K562 (cell line): Measurements from ENCODE around the gene BCL7C. TPM values are rescaled to one million over a fixed set of nuclear protein-coding genes. Genes with fewer than 3 reads are reported as not detected.
A peak's percentile ranks its signal among the peaks of the same experiment; 100 is the strongest.

ENCODE experiments used
- ADNP ChIP-seq: fragments of 200-800 bp; sonication (Bioruptor generic); IDR thresholded peaks from 2 replicates; pipeline ENCODE4 v1.6.1; 2016; ENCODE audit warnings: missing genetic modification characterization, missing compliant biosample characterization
- BCLAF1 ChIP-seq, 2 experiments: fragments of 450-650 bp in 1 of 2; IDR thresholded peaks; 2 replicates each; pipeline ENCODE4 v1.6.1; 2011 to 2017; ENCODE audit warnings: low read depth in 2 of 2, antibody characterized with exemption in 1 of 2, borderline replicate concordance in 1 of 2, low read length in 1 of 2, mild to moderate bottlenecking in 1 of 2, mixed read lengths in 1 of 2; ENCODE audit not compliant: control insufficient read depth in 1 of 2
- E2F4 ChIP-seq: sonication (generic); formaldehyde crosslinking; IDR thresholded peaks from 2 replicates; pipeline ENCODE4 v1.8.0; 2022; ENCODE audit warnings: mild to moderate bottlenecking, low read depth, missing genetic modification reagents
- ELK1 ChIP-seq: sonication (generic); formaldehyde crosslinking; IDR thresholded peaks from 2 replicates; pipeline ENCODE4 v1.8.1; 2022; ENCODE audit warnings: missing genetic modification reagents
- FOXK2 ChIP-seq, 2 experiments: fragments of 450-650 bp; IDR thresholded peaks in 1 of 2; conservative IDR thresholded peaks in 1 of 2; 2 replicates each; pipeline ENCODE4 v1.6.1; 2016; ENCODE audit warnings: low read depth in 2 of 2, mild to moderate bottlenecking in 1 of 2
- GTF2B ChIP-seq: IDR thresholded peaks from 2 replicates; pipeline ENCODE4 v1.6.1; 2011; ENCODE audit not compliant: insufficient read length; ENCODE audit errors: extremely low read depth
- KAT2B ChIP-seq: IDR thresholded peaks from one replicate; pipeline ENCODE4 v1.6.1; 2012; ENCODE audit warnings: low read depth, mild to moderate bottlenecking, control low read depth, inconsistent platforms, low read length, moderate library complexity
- MAZ ChIP-seq, 2 experiments: fragments of 450-650 bp in 1 of 2; sonication (generic) in 1 of 2; formaldehyde crosslinking; IDR thresholded peaks in 1 of 2; conservative IDR thresholded peaks in 1 of 2; 2 replicates each; pipeline versions ENCODE4 v1.4.0 to v1.5.0; 2020; ENCODE audit warnings: mild to moderate bottlenecking in 1 of 2, missing genetic modification reagents in 1 of 2
- NBN ChIP-seq: fragments of 450-650 bp; IDR thresholded peaks from 2 replicates; pipeline ENCODE4 v1.6.1; 2016; ENCODE audit warnings: low read depth, mild to moderate bottlenecking
- PCBP1 ChIP-seq: fragments of 200-400 bp; formaldehyde crosslinking; IDR thresholded peaks from 2 replicates; pipeline ENCODE4 v1.6.1; 2018; ENCODE audit warnings: mild to moderate bottlenecking, low read depth, low read length; ENCODE audit not compliant: poor library complexity, severe bottlenecking
- PTRF ChIP-seq: fragments of 450-650 bp; IDR thresholded peaks from 2 replicates; pipeline ENCODE4 v1.6.1; 2016; ENCODE audit warnings: mild to moderate bottlenecking, missing genetic modification characterization, missing compliant biosample characterization
- RAD51 ChIP-seq: fragments of 450-650 bp; IDR thresholded peaks from 2 replicates; pipeline ENCODE4 v1.7.1; 2016; ENCODE audit warnings: low read depth, mild to moderate bottlenecking, borderline replicate concordance
- SPI1 ChIP-seq: IDR thresholded peaks from 2 replicates; pipeline ENCODE4 v1.6.1; 2011; ENCODE audit warnings: low read depth, low read length, control low read depth, borderline replicate concordance
- STAG1 ChIP-seq: sonication (generic); formaldehyde crosslinking; IDR thresholded peaks from 2 replicates; pipeline ENCODE4 v1.5.0; 2020; ENCODE audit warnings: missing genetic modification reagents, borderline replicate concordance
- ZBED1 ChIP-seq: IDR thresholded peaks from 2 replicates; pipeline ENCODE4 v1.6.1; 2014
- polyA plus RNA-seq, 8 experiments: library from polyadenylated mRNA; depleted of rRNA in 4 of 8; stranded (reverse) in 5 of 8; unstranded in 3 of 8; fragments of >200 nt; fragmentation: Nextera tagmentation in 2 of 8; fragmentation: Illumina TruSeq in 1 of 8; extraction: Ambion mirVana in 2 of 8; extraction: Trizol in 1 of 8; gene quantifications; 2 replicates each; pipeline versions ENCODE4 v1.2.1 to v1.2.3, GENCODE V29; 2011 to 2014; ENCODE audit warnings: inconsistent platforms in 1 of 8, missing spikeins in 1 of 8
- total RNA-seq, 7 experiments: library from RNA; depleted of rRNA in 6 of 7; stranded (reverse); fragments of >200 nt in 6 of 7; fragmentation: Illumina TruSeq in 2 of 7; extraction: Trizol in 2 of 7; gene quantifications; 2 replicates each; pipeline versions ENCODE4 v1.2.1 to v1.2.3, GENCODE V29; 2011 to 2021; ENCODE audit warnings: low replicate concordance in 1 of 7
- TF ChIP-seq, protein P1 (sequence below): fragments of 250-450 bp; sonication (Bioruptor Pico); IDR thresholded peaks from 2 replicates; pipeline ENCODE4 v1.5.0; 2021; ENCODE audit warnings: mild to moderate bottlenecking, moderate library complexity

BCL7C gene
- total and polyA plus RNA-seq, 9 of the 15 experiments (the other 6 are each of a cell fraction or from before 2014, with no cell fraction given): 1.7 to 85.8 (median 19.6) TPM

DNA sequence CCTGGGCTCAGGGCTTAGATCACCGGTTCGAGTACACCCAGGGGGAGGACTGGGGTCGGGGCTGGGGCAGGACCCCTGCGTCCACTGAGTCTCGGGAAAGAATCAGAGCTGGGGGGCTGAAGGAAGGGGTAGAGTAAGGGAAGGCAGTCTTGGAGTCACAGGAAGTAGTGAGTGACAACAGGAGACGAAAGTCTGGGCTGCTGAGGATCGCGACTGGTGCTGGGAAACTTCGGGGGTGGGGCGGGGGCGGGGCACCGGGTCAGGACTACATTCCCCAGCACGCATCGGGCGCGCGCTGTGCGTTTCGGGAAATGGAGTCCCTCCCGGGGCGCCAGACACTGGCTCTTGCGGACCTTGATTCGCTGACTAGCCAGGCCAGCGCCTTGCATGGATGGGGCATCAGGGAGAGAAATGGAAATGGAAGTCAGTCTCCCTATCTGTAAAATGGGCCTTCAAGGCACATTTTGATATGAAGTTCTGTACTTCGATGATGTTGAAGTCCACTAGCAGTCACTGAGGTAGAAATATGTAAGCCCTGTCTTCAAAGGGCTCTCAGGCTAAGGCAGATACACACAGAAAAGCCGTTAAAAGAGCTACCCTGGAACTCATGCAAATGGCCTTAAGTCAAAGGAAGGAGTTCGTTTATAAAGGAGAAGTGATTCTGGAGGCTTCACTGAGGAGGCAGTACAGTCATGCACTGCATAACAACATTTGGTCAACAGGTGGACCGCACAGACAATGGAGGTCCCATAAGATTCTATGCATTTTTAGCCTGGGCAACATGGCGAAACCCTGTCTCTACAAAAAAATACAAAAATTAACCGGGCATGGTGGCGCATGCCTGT is 3.2 kb upstream of the BCL7C start (continued):
- no peak for TF ChIP-seq ELK1 (CRISPR knock-in tag)
- TF ChIP-seq PTRF (tag): no peak
- TF ChIP-seq SPI1: 0 out of 2 replicates have a peak, but pooled peaks have one; percentile 20
- no peak for TF ChIP-seq STAG1 (CRISPR knock-in tag)
- TF ChIP-seq RAD51: no peak; the same call in 1 of the 2 replicates
- TF ChIP-seq, protein P1, sequence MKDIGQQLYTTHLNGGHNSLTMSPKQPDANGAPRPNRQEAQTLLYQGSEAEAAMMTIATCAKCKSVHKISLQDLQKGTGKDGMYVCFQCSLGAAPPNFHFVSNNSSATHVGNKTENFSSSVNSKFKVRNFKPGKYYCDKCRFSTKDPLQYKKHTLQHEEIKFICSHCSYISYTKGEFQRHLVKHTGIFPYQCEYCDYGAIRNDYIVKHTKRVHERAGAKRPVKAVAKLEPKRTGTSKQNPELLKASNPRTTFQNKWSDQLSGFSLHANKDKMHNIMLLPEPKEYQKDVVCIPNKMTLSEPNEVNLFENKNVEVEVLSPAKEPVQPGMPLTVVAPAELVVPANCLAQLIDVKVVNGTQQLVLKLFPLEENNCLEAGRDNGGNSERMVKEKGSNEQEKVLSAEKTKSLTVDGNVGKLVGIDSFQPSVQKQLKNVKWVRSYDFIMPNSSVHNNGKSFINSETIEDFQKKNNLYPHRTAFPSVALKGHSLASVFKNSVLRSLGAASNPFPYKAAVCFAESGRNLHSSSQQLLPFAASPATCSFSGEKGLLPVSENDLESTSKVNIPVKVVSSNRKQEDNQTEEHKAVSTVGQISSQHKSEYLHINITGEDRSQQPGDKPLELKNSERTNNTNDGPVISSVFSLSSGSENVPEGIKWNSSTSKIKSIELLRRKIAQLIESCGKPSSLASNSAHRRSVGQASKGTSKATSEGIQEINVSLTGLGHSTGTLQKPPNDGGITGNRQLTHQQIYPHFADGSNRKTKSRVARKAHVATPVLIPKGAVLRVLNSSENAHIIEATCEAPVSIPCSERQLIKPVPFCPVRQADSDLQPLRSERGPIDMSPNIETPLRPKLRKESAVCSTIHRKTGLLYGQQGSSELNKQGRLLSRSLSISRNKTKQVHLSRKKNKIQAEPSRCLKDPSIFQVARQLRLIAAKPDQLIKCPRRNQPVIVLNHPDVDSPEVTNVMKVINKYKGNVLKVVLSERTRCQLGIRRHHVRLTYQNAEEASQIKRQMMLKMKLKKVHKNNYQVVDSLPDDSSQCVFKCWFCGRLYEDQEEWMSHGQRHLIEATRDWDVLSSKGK (CRISPR knock-in tag): no peak
- TF ChIP-seq PCBP1: no peak
- TF ChIP-seq KAT2B: no peak
- TF ChIP-seq ZBED1: 0 out of 2 replicates have a peak, but pooled peaks have one; percentile 81
- TF ChIP-seq NBN: peak; percentile 58
- TF ChIP-seq FOXK2 (conservative IDR thresholded peaks at IDR 0.05 in 1 of 2, IDR thresholded peaks at IDR 0.05 in 1 of 2; ENCODE audit: low read depth in 2 of 2): peak; percentile 74 to 86; a peak in 3 of 4 replicates
- peak in 1 of 2 experiments; percentile 65; a peak in 2 of 4 replicates for TF ChIP-seq MAZ (CRISPR knock-in tag; conservative IDR thresholded peaks at IDR 0.05 in 1 of 2, IDR thresholded peaks at IDR 0.05 in 1 of 2)
- no peak for TF ChIP-seq ADNP
- no peak for TF ChIP-seq GTF2B
- TF ChIP-seq E2F4: no peak
- TF ChIP-seq BCLAF1 (IDR thresholded peaks at IDR 0.05; ENCODE audit: borderline replicate concordance in 1 of 2, control insufficient read depth in 1 of 2, low read depth in 2 of 2, low read length in 1 of 2): no peak
